HG03342 (cell line): ENCODE data around the gene UNC50.
"Not testable (repeated sequence)": the region's sequence is repeated elsewhere in the genome, so short reads cannot be mapped to it uniquely, and the experiment has no call there.

ENCODE experiments used
- ATAC-seq: cut with Tn5 transposase; IDR thresholded peaks from one replicate; pipeline ENCODE4 v1.9.1; 2021; ENCODE audit warnings: mild to moderate bottlenecking, moderate library complexity; ENCODE audit not compliant: unreplicated experiment

Gene UNC50

GRCh38 chr2:98608962-98609604 is 694 bp downstream of the UNC50 start:
- ATAC-seq: peak; percentile 7

GRCh38 chr2:98614024-98614739 is 5.8 kb downstream of the UNC50 start:
- no peak for ATAC-seq

- ATAC-seq: no peak
Measured at GRCh38 chr2:98615481-98615880, 7.1 kb downstream of the UNC50 start.

GRCh38 chr2:98617149-98617548 is 8.8 kb downstream of the UNC50 start:
- no peak for ATAC-seq

- no peak for ATAC-seq
Measured at GRCh38 chr2:98623657-98624056, 15.3 kb downstream of the UNC50 start.

- ATAC-seq: no peak
Measured at GRCh38 chr2:98632351-98632750, 24.0 kb downstream of the UNC50 start.

- ATAC-seq: no peak
Measured at GRCh38 chr2:98634406-98635092, 26.2 kb downstream of the UNC50 start.

- peak; percentile 58 for ATAC-seq
Measured at GRCh38 chr2:98637401-98638147, 29.2 kb downstream of the UNC50 start.

GRCh38 chr2:98643496-98644100 is 35.2 kb downstream of the UNC50 start:
- ATAC-seq: no peak

- ATAC-seq: no peak
Measured at GRCh38 chr2:98647636-98648035, 39.2 kb downstream of the UNC50 start.

- no peak for ATAC-seq
Measured at GRCh38 chr2:98648451-98648850, 40.1 kb downstream of the UNC50 start.

- peak; percentile 61 for ATAC-seq
Measured at GRCh38 chr2:98649135-98649991, 41.0 kb downstream of the UNC50 start.

- no peak for ATAC-seq
Measured at GRCh38 chr2:98649992-98650375, 41.6 kb downstream of the UNC50 start.

GRCh38 chr2:98650998-98651397 is 42.6 kb downstream of the UNC50 start:
- no peak for ATAC-seq

GRCh38 chr2:98654699-98655495 is 46.5 kb downstream of the UNC50 start:
- no peak for ATAC-seq

GRCh38 chr2:98656800-98657199 is 48.4 kb downstream of the UNC50 start:
- no peak for ATAC-seq

GRCh38 chr2:98658816-98659490 is 50.6 kb downstream of the UNC50 start:
- ATAC-seq: no peak

GRCh38 chr2:98659491-98659840 is 51.1 kb downstream of the UNC50 start:
- ATAC-seq: not testable (repeated sequence)
